HepG2 (cell line): ENCODE measurements around the gene UACA. TPM values are rescaled to one million over a fixed set of nuclear protein-coding genes. Genes with fewer than 3 reads are reported as not detected.

Source experiments
- ADNP ChIP-seq: sonication (generic); formaldehyde crosslinking; IDR thresholded peaks from 2 replicates; pipeline ENCODE4 v1.4.0; 2020; ENCODE audit warnings: missing genetic modification reagents
- ARNT2 ChIP-seq: sonication (generic); formaldehyde crosslinking; IDR thresholded peaks from 2 replicates; pipeline ENCODE4 v1.8.0; 2022; ENCODE audit warnings: mild to moderate bottlenecking, low read depth, missing genetic modification reagents, moderate library complexity
- EP300 ChIP-seq, 3 experiments: sonication (generic) in 1 of 3; formaldehyde crosslinking in 1 of 3; IDR thresholded peaks; 2 replicates each; pipeline versions ENCODE4 v1.5.1 to v1.6.1; 2011 to 2020; ENCODE audit warnings: low read depth in 2 of 3, low read length in 2 of 3, borderline replicate concordance in 1 of 3, improper control_type of control experiment in 1 of 3, mild to moderate bottlenecking in 1 of 3, missing genetic modification reagents in 1 of 3, moderate library complexity in 1 of 3
- HMG20B ChIP-seq: conservative IDR thresholded peaks from 2 replicates; pipeline ENCODE4 v1.6.1; 2016; ENCODE audit warnings: missing genetic modification reagents, missing compliant biosample characterization
- HNF4A ChIP-seq: sonication (generic); formaldehyde crosslinking; IDR thresholded peaks from 2 replicates; pipeline ENCODE4 v1.4.0; 2020; ENCODE audit warnings: missing genetic modification reagents
- KAT2B ChIP-seq: fragments of 150-350 bp; IDR thresholded peaks from 2 replicates; pipeline ENCODE4 v1.6.1; 2014; ENCODE audit warnings: low read depth, low read length, borderline replicate concordance
- MED1 ChIP-seq: sonication (generic); formaldehyde crosslinking; IDR thresholded peaks from 2 replicates; pipeline ENCODE4 v1.4.0; 2020; ENCODE audit warnings: missing genetic modification reagents
- MLLT10 ChIP-seq: sonication (generic); formaldehyde crosslinking; IDR thresholded peaks from 2 replicates; pipeline ENCODE4 v1.4.0; 2020; ENCODE audit warnings: missing genetic modification reagents
- RARG ChIP-seq: sonication (generic); formaldehyde crosslinking; IDR thresholded peaks from 2 replicates; pipeline ENCODE4 v1.4.0; 2020; ENCODE audit warnings: low read depth, mild to moderate bottlenecking, missing genetic modification reagents
- ZBTB4 ChIP-seq: sonication (generic); formaldehyde crosslinking; IDR thresholded peaks from 2 replicates; pipeline ENCODE4 v1.4.0; 2020; ENCODE audit warnings: missing genetic modification reagents, mild to moderate bottlenecking, borderline replicate concordance
- ZNF138 ChIP-seq: sonication (generic); formaldehyde crosslinking; IDR thresholded peaks from 2 replicates; pipeline ENCODE4 v1.5.0; 2020; ENCODE audit warnings: mild to moderate bottlenecking, low read depth, missing genetic modification reagents
- ZNF180 ChIP-seq: sonication (generic); formaldehyde crosslinking; IDR thresholded peaks from 2 replicates; pipeline ENCODE4 v1.4.0; 2020; ENCODE audit warnings: low read depth, missing genetic modification reagents, borderline replicate concordance
- ZNF432 ChIP-seq: sonication (generic); formaldehyde crosslinking; IDR thresholded peaks from 2 replicates; pipeline ENCODE4 v1.5.0; 2020; ENCODE audit warnings: missing genetic modification reagents, mild to moderate bottlenecking, borderline replicate concordance
- ZNF441 ChIP-seq: sonication (generic); formaldehyde crosslinking; IDR thresholded peaks from 2 replicates; pipeline ENCODE4 v1.7.0; 2021; ENCODE audit warnings: missing genetic modification reagents, borderline replicate concordance
- ZNF501 ChIP-seq: sonication (generic); formaldehyde crosslinking; IDR thresholded peaks from 2 replicates; pipeline ENCODE4 v1.5.1; 2020; ENCODE audit warnings: mild to moderate bottlenecking, moderate library complexity, missing genetic modification reagents
- ZNF7 ChIP-seq: IDR thresholded peaks from 2 replicates; pipeline ENCODE4 v1.6.1; 2016; ENCODE audit warnings: missing biosample characterization, missing genetic modification reagents
- polyA plus RNA-seq, 8 experiments: library from polyadenylated mRNA; depleted of rRNA in 3 of 8; stranded (reverse) in 7 of 8; unstranded in 1 of 8; fragments of >200 nt; fragmentation: Illumina TruSeq in 4 of 8; extraction: Trizol in 4 of 8; gene quantifications; 2 replicates each; pipeline versions ENCODE4 v1.2.1 to v1.2.3, GENCODE V29; 2011 to 2016; ENCODE audit warnings: low read depth in 4 of 8, missing spikeins in 1 of 8, mixed read lengths in 1 of 8; ENCODE audit not compliant: insufficient read depth in 1 of 8
- total RNA-seq, 5 experiments: library from RNA; depleted of rRNA; stranded (reverse); fragments of >200 nt; fragmentation: Illumina TruSeq; extraction: Trizol; gene quantifications; 2 replicates each; pipeline ENCODE4 v1.2.3, GENCODE V29; 2016; ENCODE audit warnings: low read depth in 1 of 5
- TF ChIP-seq, protein P1 (sequence below): sonication (generic); formaldehyde crosslinking; IDR thresholded peaks from 2 replicates; pipeline ENCODE4 v1.4.0; 2020; ENCODE audit warnings: missing genetic modification reagents
- TF ChIP-seq, protein P2 (sequence below): sonication (generic); formaldehyde crosslinking; IDR thresholded peaks from 2 replicates; pipeline ENCODE4 v1.4.0; 2020; ENCODE audit warnings: missing genetic modification reagents, low read depth, mild to moderate bottlenecking, borderline replicate concordance
- TF ChIP-seq, protein P3 (sequence below): IDR thresholded peaks from 2 replicates; pipeline ENCODE4 v1.6.1; 2016; ENCODE audit warnings: missing genetic modification reagents, missing compliant biosample characterization
- TF ChIP-seq, protein P4 (sequence below): sonication (generic); formaldehyde crosslinking; IDR thresholded peaks from 2 replicates; pipeline ENCODE4 v1.4.0; 2020; ENCODE audit warnings: missing genetic modification reagents, borderline replicate concordance

Gene UACA
- total and polyA plus RNA-seq, 2 of the 13 experiments (the other 11 are each of a cell fraction or from before 2014, with no cell fraction given) = 17.8 to 39.2 TPM

DNA sequence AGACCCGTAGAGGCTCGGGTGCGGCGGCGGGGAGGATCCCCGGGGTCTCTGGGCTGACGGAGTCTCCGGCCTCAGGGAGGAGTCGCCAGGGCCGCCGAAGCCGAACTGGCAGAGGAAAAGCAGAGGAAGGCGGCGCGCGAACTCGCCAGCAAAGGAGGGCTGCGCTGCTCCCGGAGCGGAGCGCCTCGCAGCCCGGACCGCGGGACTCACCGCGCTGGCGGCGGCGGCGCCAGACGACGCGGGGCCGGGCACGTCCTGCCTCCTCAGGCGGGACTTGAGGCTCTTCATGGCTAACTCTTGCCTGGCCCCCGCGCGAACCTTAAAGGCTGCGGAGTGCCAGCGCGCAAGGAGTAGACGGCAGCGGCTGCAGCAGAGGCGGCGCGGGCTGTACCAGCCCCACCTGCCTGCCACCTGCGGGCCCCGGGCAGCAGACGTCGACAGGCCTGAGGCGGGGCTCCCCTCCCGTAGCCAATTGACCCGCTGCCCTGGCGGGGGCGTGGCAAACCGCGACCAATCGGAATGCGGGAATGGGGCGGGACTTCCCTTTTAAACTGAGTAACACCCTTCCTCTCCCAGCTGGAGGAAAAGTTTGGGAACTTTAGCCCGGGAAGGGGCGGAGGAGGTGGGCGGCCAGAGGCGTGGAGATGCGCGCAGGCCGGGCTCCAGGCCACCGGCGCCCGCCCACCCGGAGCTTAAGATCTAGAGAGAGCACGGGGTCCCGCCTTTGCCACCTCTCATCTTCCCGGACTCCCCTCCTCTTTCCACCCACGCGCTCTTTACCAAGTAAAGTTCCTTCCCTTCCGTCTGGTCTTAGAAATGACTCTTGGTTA, at the start of gene UACA (continued):
- TF ChIP-seq MED1 (CRISPR knock-in tag) (peak; percentile 31; the same call in 1 of the 2 replicates), ZNF138 (no peak), HNF4A (CRISPR knock-in tag) (0 out of 2 replicates have a peak, but pooled peaks have one; percentile 41), ZNF441 (CRISPR knock-in tag) (peak; percentile 80; the same call in 1 of the 2 replicates), ZBTB4 (CRISPR knock-in tag) (no peak; the same call in 1 of the 2 replicates), KAT2B (no peak), ZNF432 (no peak), ZNF501 (CRISPR knock-in tag) (peak; percentile 50; the same call in 1 of the 2 replicates), EP300 (IDR thresholded peaks at IDR 0.05; ENCODE audit: low read depth in 2 of 2, low read length in 2 of 2) (no peak), EP300 (CRISPR knock-in tag; IDR thresholded peaks at IDR 0.05; ENCODE audit: borderline replicate concordance) (no peak), HMG20B (CRISPR knock-in tag) (no peak), ARNT2 (peak; percentile 61), RARG (CRISPR knock-in tag) (no peak), ADNP (CRISPR knock-in tag) (no peak), ZNF7 (CRISPR knock-in tag) (no peak), MLLT10 (no peak), ZNF180 (no peak)
- TF ChIP-seq, protein P1, sequence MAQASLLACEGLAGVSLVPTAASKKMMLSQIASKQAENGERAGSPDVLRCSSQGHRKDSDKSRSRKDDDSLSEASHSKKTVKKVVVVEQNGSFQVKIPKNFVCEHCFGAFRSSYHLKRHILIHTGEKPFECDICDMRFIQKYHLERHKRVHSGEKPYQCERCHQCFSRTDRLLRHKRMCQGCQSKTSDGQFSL (CRISPR knock-in tag) = no peak
- TF ChIP-seq, protein P2, sequence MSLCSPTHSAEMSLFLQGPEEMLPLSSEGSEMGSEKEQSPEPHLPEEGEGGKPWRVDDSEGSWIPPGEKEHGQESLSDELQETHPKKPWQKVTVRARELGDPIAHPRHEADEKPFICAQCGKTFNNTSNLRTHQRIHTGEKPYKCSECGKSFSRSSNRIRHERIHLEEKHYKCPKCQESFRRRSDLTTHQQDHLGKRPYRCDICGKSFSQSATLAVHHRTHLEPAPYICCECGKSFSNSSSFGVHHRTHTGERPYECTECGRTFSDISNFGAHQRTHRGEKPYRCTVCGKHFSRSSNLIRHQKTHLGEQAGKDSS (CRISPR knock-in tag) = no peak; the same call in 1 of the 2 replicates
- TF ChIP-seq, protein P3, sequence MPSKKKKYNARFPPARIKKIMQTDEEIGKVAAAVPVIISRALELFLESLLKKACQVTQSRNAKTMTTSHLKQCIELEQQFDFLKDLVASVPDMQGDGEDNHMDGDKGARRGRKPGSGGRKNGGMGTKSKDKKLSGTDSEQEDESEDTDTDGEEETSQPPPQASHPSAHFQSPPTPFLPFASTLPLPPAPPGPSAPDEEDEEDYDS (CRISPR knock-in tag) = peak; percentile 87
- TF ChIP-seq, protein P4, sequence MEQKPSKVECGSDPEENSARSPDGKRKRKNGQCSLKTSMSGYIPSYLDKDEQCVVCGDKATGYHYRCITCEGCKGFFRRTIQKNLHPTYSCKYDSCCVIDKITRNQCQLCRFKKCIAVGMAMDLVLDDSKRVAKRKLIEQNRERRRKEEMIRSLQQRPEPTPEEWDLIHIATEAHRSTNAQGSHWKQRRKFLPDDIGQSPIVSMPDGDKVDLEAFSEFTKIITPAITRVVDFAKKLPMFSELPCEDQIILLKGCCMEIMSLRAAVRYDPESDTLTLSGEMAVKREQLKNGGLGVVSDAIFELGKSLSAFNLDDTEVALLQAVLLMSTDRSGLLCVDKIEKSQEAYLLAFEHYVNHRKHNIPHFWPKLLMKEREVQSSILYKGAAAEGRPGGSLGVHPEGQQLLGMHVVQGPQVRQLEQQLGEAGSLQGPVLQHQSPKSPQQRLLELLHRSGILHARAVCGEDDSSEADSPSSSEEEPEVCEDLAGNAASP (CRISPR knock-in tag) = 0 out of 2 replicates have a peak, but pooled peaks have one; percentile 25
